Right lobe of liver (tissue), 4 donors: Measurements from ENCODE around the gene MEX3A.
"Not testable (repeated sequence)": the region's sequence is repeated elsewhere in the genome, so short reads cannot be mapped to it uniquely, and the experiment has no call there.

Source experiments
- CTCF ChIP-seq, 4 donors: fragments of 200-600 bp in 3 of 4; fragments of 450-650 bp in 1 of 4; IDR thresholded peaks; one replicate each; pipeline versions ENCODE4 v1.5.1 to v1.8.0; 2016 to 2022; ENCODE audit warnings: antibody characterized with exemption in 4 of 4, mild to moderate bottlenecking in 2 of 4
- POLR2A ChIP-seq: fragments of 450-650 bp; IDR thresholded peaks from one replicate; pipeline ENCODE4 v1.6.1; 2017; ENCODE audit warnings: antibody characterized with exemption, mild to moderate bottlenecking
- donor health status: DM: no; HTN: no; CAD: no.
- donor health status: DM: no; HTN: no; CAD: no.
- donor health status: DM: no; HTN: yes; CAD: no.

GRCh38 chr1:156125544-156125943, 43.3 kb upstream of the MEX3A start:
- TF ChIP-seq CTCF (IDR thresholded peaks at IDR 0.05); POLR2A: not testable (repeated sequence)
